CD1c-positive myeloid dendritic cell (primary cell): ENCODE data around the gene CDC42EP2.
A peak's percentile ranks its signal among the peaks of the same experiment; 100 is the strongest.

ENCODE experiments used
- DNase-seq: peaks from one replicate; pipeline ENCODE4 v3.0.0-alpha.2; 2016; ENCODE audit errors: extremely low spot score

Gene CDC42EP2

GRCh38 chr11:65355776-65356393 is 41.2 kb downstream of the CDC42EP2 start:
- DNase-seq = no peak

- DNase-seq = no peak
Measured at GRCh38 chr11:65356394-65356972, 41.8 kb downstream of the CDC42EP2 start.

DNA sequence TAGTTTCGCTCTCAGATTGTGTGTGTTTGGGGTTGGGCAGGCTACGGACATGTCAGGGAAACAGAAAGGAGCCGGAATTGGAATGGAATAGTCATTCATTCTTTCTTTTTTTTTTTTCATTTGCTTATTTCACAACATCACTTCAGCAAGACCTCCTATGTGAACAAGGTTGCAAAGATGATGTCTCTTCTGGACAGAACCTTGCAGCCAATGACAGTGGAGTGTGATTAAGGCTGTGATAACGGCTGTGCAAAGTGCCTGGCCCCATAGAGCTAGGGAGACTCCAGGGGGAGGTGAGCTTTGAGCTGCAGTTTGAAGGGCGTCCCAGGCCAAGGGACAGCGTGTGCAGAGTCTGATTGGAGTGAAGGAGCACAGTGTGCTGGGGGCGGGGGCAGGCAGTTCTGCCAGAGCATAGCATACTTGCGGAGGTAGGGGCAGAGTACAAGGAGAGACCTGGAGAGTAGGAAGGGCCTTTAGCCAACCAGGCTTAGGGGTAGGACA is 43.2 kb downstream of the CDC42EP2 start:
- no peak for DNase-seq

- DNase-seq = peak; percentile 69
Measured at GRCh38 chr11:65362320-65362931, 47.8 kb downstream of the CDC42EP2 start.

- no peak for DNase-seq
Measured at GRCh38 chr11:65362966-65363365, 48.3 kb downstream of the CDC42EP2 start.

DNA sequence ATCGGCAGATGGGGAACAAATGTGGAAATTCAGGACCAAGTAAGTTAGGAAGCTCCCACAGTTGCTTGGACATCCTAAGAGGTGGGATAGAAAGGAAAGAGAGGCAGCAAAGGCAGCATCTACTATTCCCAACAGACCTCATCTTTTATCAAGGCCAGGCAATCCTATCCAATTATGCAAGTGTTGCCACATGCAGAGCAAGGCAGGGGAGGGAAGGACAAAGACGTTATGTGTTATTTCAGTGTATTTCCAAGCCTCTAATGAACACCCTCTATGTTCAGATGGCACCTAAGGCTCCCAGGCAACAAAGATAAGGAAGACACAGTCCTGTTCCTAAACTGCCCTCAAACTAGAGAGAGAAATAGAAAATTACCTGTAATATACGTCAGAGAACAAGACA is 49.1 kb downstream of the CDC42EP2 start:
- DNase-seq = no peak

DNA sequence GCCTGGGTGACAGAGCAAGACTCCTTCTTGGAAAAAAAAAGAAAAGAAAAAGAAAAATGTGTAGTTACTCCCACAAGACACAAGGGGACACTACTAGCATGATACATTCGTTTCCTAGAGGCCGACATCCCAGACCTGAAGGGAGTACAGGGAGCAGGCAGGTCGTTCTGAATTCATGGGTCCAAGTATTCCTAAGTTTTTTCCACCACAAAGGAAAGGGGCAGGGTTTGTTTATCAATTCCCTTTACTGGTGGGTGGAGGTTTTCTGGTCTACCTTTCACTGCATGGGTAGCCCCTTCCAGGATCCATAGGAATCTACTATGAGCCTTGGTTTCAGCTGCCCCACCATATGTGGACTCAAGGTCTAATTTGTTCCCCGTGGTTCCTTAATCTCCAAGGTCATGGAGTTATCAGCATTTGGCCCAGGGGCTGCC is 51.7 kb downstream of the CDC42EP2 start:
- peak; percentile 82 for DNase-seq

DNA sequence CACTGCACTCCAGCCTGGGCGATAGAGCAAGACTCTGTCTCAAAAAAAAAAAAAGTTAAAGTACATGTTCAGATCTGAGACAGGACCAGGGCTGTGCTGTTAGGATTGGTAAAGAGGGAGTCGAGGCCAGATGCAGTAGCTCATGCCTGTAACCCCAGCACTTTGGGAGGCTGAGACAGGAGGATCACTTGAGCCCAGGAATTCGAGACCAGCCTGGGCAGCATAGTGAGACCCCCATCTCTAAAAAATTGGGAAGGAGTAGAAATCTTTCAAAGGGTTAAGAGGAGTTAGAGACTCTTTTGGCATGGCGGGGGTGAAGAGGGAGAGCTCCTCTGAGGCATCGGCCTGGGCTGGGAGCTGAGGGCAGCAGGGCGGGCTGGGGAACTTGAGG is 56.0 kb downstream of the CDC42EP2 start:
- DNase-seq = no peak
